Spleen (tissue), 7 donors: Measurements from ENCODE around the gene ID4.

Experiments
- POLR2A ChIP-seq, 3 donors: fragments of 450-650 bp; IDR thresholded peaks; one replicate each; pipeline ENCODE4 v1.5.1; 2017; ENCODE audit warnings: antibody characterized with exemption in 3 of 3, mild to moderate bottlenecking in 1 of 3
- POLR2AphosphoS5 ChIP-seq, 3 donors: sonication (generic); formaldehyde crosslinking; IDR thresholded peaks; one replicate each; pipeline ENCODE4 v1.5.1; 2017; ENCODE audit warnings: antibody characterized with exemption in 3 of 3
- TF ChIP-seq, protein P1 (sequence below), 11 experiments: fragments of 200-600 bp in 7 of 11; fragments of 450-650 bp in 4 of 11; sonication (generic) in 4 of 11; IDR thresholded peaks in 8 of 11; conservative IDR thresholded peaks in 3 of 11; 1 replicate in 7 of 11; 2 replicates in 4 of 11; pipeline versions ENCODE4 v1.4.0 to v1.8.0; 2016 to 2021; ENCODE audit warnings: antibody characterized with exemption in 11 of 11, inconsistent platforms in 4 of 11, mild to moderate bottlenecking in 1 of 11
- donor health status: DM: no; HTN: no; CAD: no; lungs with moderate emphysema.
- donor health status: DM: no; HTN: no; CAD: no.
- donor health status: DM: no; HTN: no; CAD: no.

GRCh38 chr6:19857703-19858102, 20.5 kb downstream of the ID4 start:
- TF ChIP-seq POLR2A (IDR thresholded peaks at IDR 0.05) (no peak), POLR2AphosphoS5 (IDR thresholded peaks at IDR 0.05) (no peak)
- TF ChIP-seq, protein P1, sequence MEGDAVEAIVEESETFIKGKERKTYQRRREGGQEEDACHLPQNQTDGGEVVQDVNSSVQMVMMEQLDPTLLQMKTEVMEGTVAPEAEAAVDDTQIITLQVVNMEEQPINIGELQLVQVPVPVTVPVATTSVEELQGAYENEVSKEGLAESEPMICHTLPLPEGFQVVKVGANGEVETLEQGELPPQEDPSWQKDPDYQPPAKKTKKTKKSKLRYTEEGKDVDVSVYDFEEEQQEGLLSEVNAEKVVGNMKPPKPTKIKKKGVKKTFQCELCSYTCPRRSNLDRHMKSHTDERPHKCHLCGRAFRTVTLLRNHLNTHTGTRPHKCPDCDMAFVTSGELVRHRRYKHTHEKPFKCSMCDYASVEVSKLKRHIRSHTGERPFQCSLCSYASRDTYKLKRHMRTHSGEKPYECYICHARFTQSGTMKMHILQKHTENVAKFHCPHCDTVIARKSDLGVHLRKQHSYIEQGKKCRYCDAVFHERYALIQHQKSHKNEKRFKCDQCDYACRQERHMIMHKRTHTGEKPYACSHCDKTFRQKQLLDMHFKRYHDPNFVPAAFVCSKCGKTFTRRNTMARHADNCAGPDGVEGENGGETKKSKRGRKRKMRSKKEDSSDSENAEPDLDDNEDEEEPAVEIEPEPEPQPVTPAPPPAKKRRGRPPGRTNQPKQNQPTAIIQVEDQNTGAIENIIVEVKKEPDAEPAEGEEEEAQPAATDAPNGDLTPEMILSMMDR (IDR thresholded peaks at IDR 0.05 in 8 of 11, conservative IDR thresholded peaks at IDR 0.05 in 3 of 11), result no peak
